ENCODE data around the gene DHRS7C. TPM values are rescaled to one million over a fixed set of nuclear protein-coding genes. Genes with fewer than 3 reads are reported as not detected.

DHRS7C gene
- total RNA-seq, 1 experiment from 2014 or later = not detected

DNA sequence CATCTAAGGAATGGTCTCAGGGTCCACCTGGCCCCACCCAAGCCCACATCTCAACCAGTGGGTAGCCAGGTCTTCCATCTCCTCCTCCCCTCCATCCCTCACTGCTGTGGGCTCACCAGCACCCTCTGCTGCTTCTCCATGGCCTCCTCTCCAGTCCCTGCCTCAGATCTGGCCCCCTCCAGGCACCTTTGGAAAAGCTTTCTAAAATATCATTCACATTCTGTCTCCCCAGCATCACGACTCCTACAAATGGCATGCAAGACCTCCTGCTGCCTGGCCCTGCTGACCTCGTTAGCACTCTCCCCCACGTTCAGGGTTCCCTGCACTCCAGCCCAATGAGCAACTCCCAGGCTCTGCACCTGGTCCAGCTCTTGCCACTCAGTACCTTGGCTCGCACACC, 48.0 kb upstream of the DHRS7C start (continued):
- TF ChIP-seq, protein P1, sequence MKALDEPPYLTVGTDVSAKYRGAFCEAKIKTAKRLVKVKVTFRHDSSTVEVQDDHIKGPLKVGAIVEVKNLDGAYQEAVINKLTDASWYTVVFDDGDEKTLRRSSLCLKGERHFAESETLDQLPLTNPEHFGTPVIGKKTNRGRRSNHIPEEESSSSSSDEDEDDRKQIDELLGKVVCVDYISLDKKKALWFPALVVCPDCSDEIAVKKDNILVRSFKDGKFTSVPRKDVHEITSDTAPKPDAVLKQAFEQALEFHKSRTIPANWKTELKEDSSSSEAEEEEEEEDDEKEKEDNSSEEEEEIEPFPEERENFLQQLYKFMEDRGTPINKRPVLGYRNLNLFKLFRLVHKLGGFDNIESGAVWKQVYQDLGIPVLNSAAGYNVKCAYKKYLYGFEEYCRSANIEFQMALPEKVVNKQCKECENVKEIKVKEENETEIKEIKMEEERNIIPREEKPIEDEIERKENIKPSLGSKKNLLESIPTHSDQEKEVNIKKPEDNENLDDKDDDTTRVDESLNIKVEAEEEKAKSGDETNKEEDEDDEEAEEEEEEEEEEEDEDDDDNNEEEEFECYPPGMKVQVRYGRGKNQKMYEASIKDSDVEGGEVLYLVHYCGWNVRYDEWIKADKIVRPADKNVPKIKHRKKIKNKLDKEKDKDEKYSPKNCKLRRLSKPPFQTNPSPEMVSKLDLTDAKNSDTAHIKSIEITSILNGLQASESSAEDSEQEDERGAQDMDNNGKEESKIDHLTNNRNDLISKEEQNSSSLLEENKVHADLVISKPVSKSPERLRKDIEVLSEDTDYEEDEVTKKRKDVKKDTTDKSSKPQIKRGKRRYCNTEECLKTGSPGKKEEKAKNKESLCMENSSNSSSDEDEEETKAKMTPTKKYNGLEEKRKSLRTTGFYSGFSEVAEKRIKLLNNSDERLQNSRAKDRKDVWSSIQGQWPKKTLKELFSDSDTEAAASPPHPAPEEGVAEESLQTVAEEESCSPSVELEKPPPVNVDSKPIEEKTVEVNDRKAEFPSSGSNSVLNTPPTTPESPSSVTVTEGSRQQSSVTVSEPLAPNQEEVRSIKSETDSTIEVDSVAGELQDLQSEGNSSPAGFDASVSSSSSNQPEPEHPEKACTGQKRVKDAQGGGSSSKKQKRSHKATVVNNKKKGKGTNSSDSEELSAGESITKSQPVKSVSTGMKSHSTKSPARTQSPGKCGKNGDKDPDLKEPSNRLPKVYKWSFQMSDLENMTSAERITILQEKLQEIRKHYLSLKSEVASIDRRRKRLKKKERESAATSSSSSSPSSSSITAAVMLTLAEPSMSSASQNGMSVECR (CRISPR knock-in tag; IDR thresholded peaks at IDR 0.05; ENCODE audit: borderline replicate concordance) = no peak
- TF ChIP-seq, protein P2, sequence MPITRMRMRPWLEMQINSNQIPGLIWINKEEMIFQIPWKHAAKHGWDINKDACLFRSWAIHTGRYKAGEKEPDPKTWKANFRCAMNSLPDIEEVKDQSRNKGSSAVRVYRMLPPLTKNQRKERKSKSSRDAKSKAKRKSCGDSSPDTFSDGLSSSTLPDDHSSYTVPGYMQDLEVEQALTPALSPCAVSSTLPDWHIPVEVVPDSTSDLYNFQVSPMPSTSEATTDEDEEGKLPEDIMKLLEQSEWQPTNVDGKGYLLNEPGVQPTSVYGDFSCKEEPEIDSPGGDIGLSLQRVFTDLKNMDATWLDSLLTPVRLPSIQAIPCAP (CRISPR knock-in tag; IDR thresholded peaks at IDR 0.05) = no peak

DNA sequence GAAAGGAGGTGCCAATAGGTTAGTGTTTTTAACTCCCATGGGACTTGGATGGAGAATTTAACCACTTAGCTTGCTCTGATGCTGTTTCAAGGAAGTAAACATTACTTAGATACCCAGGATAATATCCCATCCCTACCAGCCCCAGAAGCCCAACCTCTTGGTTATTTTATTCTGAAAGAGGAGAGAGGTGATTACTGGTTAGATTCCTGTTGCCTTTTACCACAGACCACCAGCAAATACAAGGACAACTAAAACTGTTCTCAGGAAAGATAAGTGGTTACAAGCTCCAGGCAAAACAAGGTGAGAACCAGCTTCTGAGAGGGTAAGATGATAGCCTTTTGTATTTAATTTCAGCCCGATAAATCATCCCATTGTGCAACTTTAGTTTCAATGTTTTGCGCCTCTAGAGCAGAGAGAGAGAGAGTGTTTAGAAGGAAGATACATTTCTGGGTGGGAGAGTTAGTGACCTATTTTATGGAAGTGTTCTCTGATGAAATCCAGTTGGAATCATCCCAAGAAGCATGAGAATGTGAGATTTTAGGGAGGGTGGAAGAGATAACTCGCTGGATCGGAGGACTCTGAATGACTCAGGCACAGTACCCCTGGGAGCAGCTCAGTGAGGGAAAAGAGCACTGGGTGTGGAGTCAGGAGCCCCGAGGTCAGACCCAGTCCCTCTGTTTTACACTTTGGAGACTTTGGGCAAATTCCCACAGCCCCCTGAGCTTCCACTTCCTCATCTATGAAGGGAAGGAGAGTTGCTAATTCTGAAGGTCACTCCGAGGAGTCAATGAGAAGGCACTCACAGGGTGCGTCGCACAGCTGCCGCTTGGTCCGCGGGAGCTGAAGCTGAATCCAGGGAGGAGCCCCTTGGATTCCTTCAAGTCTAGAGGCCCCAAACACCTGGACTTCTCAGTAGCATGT, 46.4 kb upstream of the DHRS7C start:
- DNase-seq (ENCODE audit: low spot score) (no peak), ATAC-seq (peak; percentile 22; the same call in 1 of the 2 replicates)
- H3K27ac Mint-ChIP-seq = no peak overlapping the region

More for the DNA sequence above, 46.4 kb upstream of the DHRS7C start:
- H3K4me3 Mint-ChIP-seq = no peak overlapping the region
- H3K4me1 Mint-ChIP-seq = peaks cover 21% of the 10 kb centered on the region
- H3K9me3 Mint-ChIP-seq = peaks cover 15% of the 10 kb centered on the region
- POLR2A ChIA-PET = no interaction called here
- CTCF ChIA-PET = interaction anchor here (0.9 to 3.0 kb wide), 3 partner anchors 52 to 70 kb away, joined by 3 to 18 read pairs (median 9); no protein-coding TSS in a partner anchor
- TF ChIP-seq NR2C2 (CRISPR knock-in tag; IDR thresholded peaks at IDR 0.05) (no peak), ETV6 (CRISPR knock-in tag; IDR thresholded peaks at IDR 0.05) (no peak), USF1 (CRISPR knock-in tag; IDR thresholded peaks at IDR 0.05) (no peak), NFYB (CRISPR knock-in tag; conservative IDR thresholded peaks at IDR 0.05; ENCODE audit: low read depth) (no peak), RELA (CRISPR knock-in tag; IDR thresholded peaks at IDR 0.05; ENCODE audit: borderline replicate concordance) (no peak), CBFB (CRISPR knock-in tag; IDR thresholded peaks at IDR 0.05; ENCODE audit: low read depth) (no peak), ZNF121 (CRISPR knock-in tag; IDR thresholded peaks at IDR 0.05) (no peak), NFATC4 (CRISPR knock-in tag; IDR thresholded peaks at IDR 0.05) (no peak), MLX (CRISPR knock-in tag; IDR thresholded peaks at IDR 0.05) (no peak), OVOL2 (CRISPR knock-in tag; IDR thresholded peaks at IDR 0.05; ENCODE audit: borderline replicate concordance) (no peak), NR3C1 (CRISPR knock-in tag; conservative IDR thresholded peaks at IDR 0.05; ENCODE audit: low read depth) (no peak)
- TF ChIP-seq, protein P2 (CRISPR knock-in tag; IDR thresholded peaks at IDR 0.05) = no peak
- TF ChIP-seq, protein P3, sequence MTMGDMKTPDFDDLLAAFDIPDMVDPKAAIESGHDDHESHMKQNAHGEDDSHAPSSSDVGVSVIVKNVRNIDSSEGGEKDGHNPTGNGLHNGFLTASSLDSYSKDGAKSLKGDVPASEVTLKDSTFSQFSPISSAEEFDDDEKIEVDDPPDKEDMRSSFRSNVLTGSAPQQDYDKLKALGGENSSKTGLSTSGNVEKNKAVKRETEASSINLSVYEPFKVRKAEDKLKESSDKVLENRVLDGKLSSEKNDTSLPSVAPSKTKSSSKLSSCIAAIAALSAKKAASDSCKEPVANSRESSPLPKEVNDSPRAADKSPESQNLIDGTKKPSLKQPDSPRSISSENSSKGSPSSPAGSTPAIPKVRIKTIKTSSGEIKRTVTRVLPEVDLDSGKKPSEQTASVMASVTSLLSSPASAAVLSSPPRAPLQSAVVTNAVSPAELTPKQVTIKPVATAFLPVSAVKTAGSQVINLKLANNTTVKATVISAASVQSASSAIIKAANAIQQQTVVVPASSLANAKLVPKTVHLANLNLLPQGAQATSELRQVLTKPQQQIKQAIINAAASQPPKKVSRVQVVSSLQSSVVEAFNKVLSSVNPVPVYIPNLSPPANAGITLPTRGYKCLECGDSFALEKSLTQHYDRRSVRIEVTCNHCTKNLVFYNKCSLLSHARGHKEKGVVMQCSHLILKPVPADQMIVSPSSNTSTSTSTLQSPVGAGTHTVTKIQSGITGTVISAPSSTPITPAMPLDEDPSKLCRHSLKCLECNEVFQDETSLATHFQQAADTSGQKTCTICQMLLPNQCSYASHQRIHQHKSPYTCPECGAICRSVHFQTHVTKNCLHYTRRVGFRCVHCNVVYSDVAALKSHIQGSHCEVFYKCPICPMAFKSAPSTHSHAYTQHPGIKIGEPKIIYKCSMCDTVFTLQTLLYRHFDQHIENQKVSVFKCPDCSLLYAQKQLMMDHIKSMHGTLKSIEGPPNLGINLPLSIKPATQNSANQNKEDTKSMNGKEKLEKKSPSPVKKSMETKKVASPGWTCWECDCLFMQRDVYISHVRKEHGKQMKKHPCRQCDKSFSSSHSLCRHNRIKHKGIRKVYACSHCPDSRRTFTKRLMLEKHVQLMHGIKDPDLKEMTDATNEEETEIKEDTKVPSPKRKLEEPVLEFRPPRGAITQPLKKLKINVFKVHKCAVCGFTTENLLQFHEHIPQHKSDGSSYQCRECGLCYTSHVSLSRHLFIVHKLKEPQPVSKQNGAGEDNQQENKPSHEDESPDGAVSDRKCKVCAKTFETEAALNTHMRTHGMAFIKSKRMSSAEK (CRISPR knock-in tag; IDR thresholded peaks at IDR 0.05; ENCODE audit: borderline replicate concordance) = no peak
- H3K36me3 Mint-ChIP-seq = no peaks in the 10 kb centered on the region
- H3K27me3 Mint-ChIP-seq (ENCODE audit: low read depth) = peaks cover 14% of the 10 kb centered on the region

Measured in WTC11 (cell line).